Pancreas (tissue), 10 donors: ENCODE measurements around the gene SYF2. TPM values are rescaled to one million over a fixed set of nuclear protein-coding genes. Genes with fewer than 3 reads are reported as not detected.

Experiments used
- ATAC-seq, 4 donors: fragments of 200-7000 bp; cut with Tn5 transposase; one replicate each; pipeline versions ENCODE4 v1.8.0 to v1.9.1; 2020; ENCODE audit warnings: mild to moderate bottlenecking in 4 of 4, moderate library complexity in 4 of 4
- DNase-seq, 6 donors: peaks; one replicate each; pipeline ENCODE4 v3.0.0-alpha.2; 2020
- FAIRE-seq: peaks from 2 replicates; lab custom pipeline; 2012; peaks lifted over from hg19 to GRCh38; lab: Jason Lieb, UNC
- H3K27ac ChIP-seq, 4 donors: fragments of 200-600 bp; sonication (generic); 1 replicate in 3 of 4; 2 replicates in 1 of 4; pipeline versions ENCODE4 v1.5.0 to v1.8.0; 2020
- H3K27me3 ChIP-seq, 4 donors: fragments of 200-600 bp; one replicate each; pipeline ENCODE4 v1.8.0; 2021
- H3K36me3 ChIP-seq, 3 donors: fragments of 200-600 bp; sonication (generic) in 1 of 3; one replicate each; pipeline versions ENCODE4 v1.5.0 to v1.8.0; 2020 to 2021
- H3K4me1 ChIP-seq, 3 donors: fragments of 200-600 bp; one replicate each; pipeline ENCODE4 v1.8.0; 2021
- H3K4me3 ChIP-seq, 4 donors: fragments of 200-600 bp; sonication (generic) in 2 of 4; one replicate each; pipeline versions ENCODE4 v1.5.0 to v1.8.0; 2020 to 2021
- H3K9me3 ChIP-seq, 4 donors: fragments of 200-600 bp; one replicate each; pipeline ENCODE4 v1.8.0; 2021
- CTCF ChIP-seq, 4 donors: fragments of 200-600 bp; sonication (generic) in 3 of 4; IDR thresholded peaks; one replicate each; pipeline versions ENCODE4 v1.5.0 to v1.8.0; 2021; ENCODE audit warnings: antibody characterized with exemption in 4 of 4
- WGBS, 2 donors: extraction: QIAGEN DNeasy Blood & Tissue Kit; methylation state at CpG; one replicate each; pipeline ENCODE4 v1.1.7; 2013; 5-methylcytosine and 5-hydroxymethylcytosine counted together
- intact Hi-C, 3 donors: fragments of 100-400 bp; cut with DNase I; formaldehyde crosslinking; loops; one replicate each; pipeline versions ENCODE4 v1.11.1 to v1.14.2; 2022
- polyA plus RNA-seq, 2 donors: library from polyadenylated mRNA; stranded (reverse); fragments of 200-250 nt; gene quantifications; one replicate each; pipeline ENCODE4 v1.2.3, GENCODE V29; 2013
- total RNA-seq, 6 donors: library from RNA; stranded (reverse); fragmentation: NEBNext Ultra II Directional in 4 of 6; extraction: Animal tissue kit (Norgen Biotek cat#: 25700) in 4 of 6; gene quantifications; one replicate each; pipeline versions ENCODE4 v1.2.1 to v1.2.4, GENCODE V29; 2021 to 2023
- donor health status: healthy with polysubstance abuse.
- donor health status: DM: no; HTN: no; CAD: no; lungs with moderate emphysema.
- donor health status: DM: no; HTN: no; CAD: no.
- donor health status: control.
- donor health status: control.
- donor health status: Bipolar disorder and iron deficiency.
- donor health status: DM: yes; HTN: yes; CAD: no.
- donor health status: DM: no; HTN: no; CAD: no.
- donor health status: DM: no; HTN: no; CAD: no.
- donor health status: DM: yes; HTN: yes; CAD: no.

SYF2 gene
- total and polyA plus RNA-seq, 8 donors, result 19.0 to 49.3 (median 22.5) TPM

GRCh38 chr1:25216123-25216522 lies 16.2 kb downstream of the SYF2 start:
- H3K9me3 ChIP-seq, result no peaks in the 10 kb centered on the region
- 69 to 70% methylated on average over 4 of the region's 4 CpGs for WGBS, 2 donors
- ATAC-seq (no peak), FAIRE-seq (no peak), DNase-seq (no peak)
- no peak for TF ChIP-seq CTCF (IDR thresholded peaks at IDR 0.05)
- intact Hi-C loops, result no loop called here
- H3K4me1 ChIP-seq, result no peaks in the 10 kb centered on the region
- H3K4me3 ChIP-seq, result no peak overlapping the region
- peaks cover 0 to 3% (median 0%) of the 10 kb centered on the region in 3 donors for H3K36me3 ChIP-seq
- H3K27ac ChIP-seq, result no peak overlapping the region
- no peaks in the 10 kb centered on the region for H3K27me3 ChIP-seq

GRCh38 chr1:25212725-25213124 lies 19.6 kb downstream of the SYF2 start:
- H3K4me3 ChIP-seq, result no peak overlapping the region
- no peak for ATAC-seq

GRCh38 chr1:25210728-25211127 lies 21.6 kb downstream of the SYF2 start:
- no peaks in the 10 kb centered on the region for H3K36me3 ChIP-seq
- DNase-seq (no peak), FAIRE-seq (no peak), ATAC-seq (no peak)
- 31 to 45% methylated on average over 3 of the region's 3 CpGs for WGBS, 2 donors
- intact Hi-C loops, result no loop called here
- H3K4me3 ChIP-seq, result no peak overlapping the region
- H3K27me3 ChIP-seq, result no peaks in the 10 kb centered on the region
- H3K4me1 ChIP-seq, result no peaks in the 10 kb centered on the region
- no peaks in the 10 kb centered on the region for H3K9me3 ChIP-seq
- no peak overlapping the region for H3K27ac ChIP-seq
- TF ChIP-seq CTCF (IDR thresholded peaks at IDR 0.05), result no peak

More at GRCh38 chr1:25212725-25213124, 19.6 kb downstream of the SYF2 start:
- no peak for TF ChIP-seq CTCF (IDR thresholded peaks at IDR 0.05)
- no peaks in the 10 kb centered on the region for H3K9me3 ChIP-seq
- FAIRE-seq, result no peak
- intact Hi-C loops, result no loop called here
- H3K27ac ChIP-seq, result no peak overlapping the region
- DNase-seq, result no peak
- H3K4me1 ChIP-seq, result no peaks in the 10 kb centered on the region
- no peaks in the 10 kb centered on the region for H3K36me3 ChIP-seq
- 40 to 42% methylated on average over 5 of the region's 5 CpGs for WGBS, 2 donors
- no peaks in the 10 kb centered on the region for H3K27me3 ChIP-seq

GRCh38 chr1:25209516-25209915 lies 22.8 kb downstream of the SYF2 start:
- Histone ChIP-seq H3K27me3 (no peaks in the 10 kb centered on the region), H3K4me3 (no peak overlapping the region), H3K4me1 (no peaks in the 10 kb centered on the region), H3K36me3 (no peaks in the 10 kb centered on the region), H3K27ac (no peak overlapping the region), H3K9me3 (no peaks in the 10 kb centered on the region)
- no peak for DNase-seq
- 80 to 82% methylated on average over 2 to 4 of the region's 4 CpGs for WGBS, 2 donors
- intact Hi-C loops, result no loop called here
- ATAC-seq, result no peak
- TF ChIP-seq CTCF (IDR thresholded peaks at IDR 0.05), result no peak
- no peak for FAIRE-seq

- no peaks in the 10 kb centered on the region for H3K4me1 ChIP-seq
- ATAC-seq, result no peak
- H3K36me3 ChIP-seq, result no peaks in the 10 kb centered on the region
- DNase-seq, result no peak
- TF ChIP-seq CTCF (IDR thresholded peaks at IDR 0.05), result no peak
- FAIRE-seq, result no peak
- no peaks in the 10 kb centered on the region for H3K9me3 ChIP-seq
- intact Hi-C loops, result no loop called here
- WGBS, 2 donors, result 31 to 35% methylated on average over 2 of the region's 2 CpGs
- H3K27ac ChIP-seq, result no peak overlapping the region
- no peaks in the 10 kb centered on the region for H3K27me3 ChIP-seq
- H3K4me3 ChIP-seq, result no peak overlapping the region
These were observed 23.6 kb downstream of the SYF2 start for GRCh38 chr1:25208561-25209222.
